Activated CD8-positive, alpha-beta memory T cell treated with anti-CD3 and anti-CD28 coated beads, Interleukin-2, amount 50 U/mL, for 24 hours (primary cell): Measurements from ENCODE around the gene FASLG.
"Not testable (repeated sequence)": the region's sequence is repeated elsewhere in the genome, so short reads cannot be mapped to it uniquely, and the experiment has no call there.

Experiments
- DNase-seq: peaks from one replicate; pipeline ENCODE4 v3.0.0-alpha.2; 2020; ENCODE audit errors: extremely low read depth

Gene FASLG, protein sequence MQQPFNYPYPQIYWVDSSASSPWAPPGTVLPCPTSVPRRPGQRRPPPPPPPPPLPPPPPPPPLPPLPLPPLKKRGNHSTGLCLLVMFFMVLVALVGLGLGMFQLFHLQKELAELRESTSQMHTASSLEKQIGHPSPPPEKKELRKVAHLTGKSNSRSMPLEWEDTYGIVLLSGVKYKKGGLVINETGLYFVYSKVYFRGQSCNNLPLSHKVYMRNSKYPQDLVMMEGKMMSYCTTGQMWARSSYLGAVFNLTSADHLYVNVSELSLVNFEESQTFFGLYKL

DNA sequence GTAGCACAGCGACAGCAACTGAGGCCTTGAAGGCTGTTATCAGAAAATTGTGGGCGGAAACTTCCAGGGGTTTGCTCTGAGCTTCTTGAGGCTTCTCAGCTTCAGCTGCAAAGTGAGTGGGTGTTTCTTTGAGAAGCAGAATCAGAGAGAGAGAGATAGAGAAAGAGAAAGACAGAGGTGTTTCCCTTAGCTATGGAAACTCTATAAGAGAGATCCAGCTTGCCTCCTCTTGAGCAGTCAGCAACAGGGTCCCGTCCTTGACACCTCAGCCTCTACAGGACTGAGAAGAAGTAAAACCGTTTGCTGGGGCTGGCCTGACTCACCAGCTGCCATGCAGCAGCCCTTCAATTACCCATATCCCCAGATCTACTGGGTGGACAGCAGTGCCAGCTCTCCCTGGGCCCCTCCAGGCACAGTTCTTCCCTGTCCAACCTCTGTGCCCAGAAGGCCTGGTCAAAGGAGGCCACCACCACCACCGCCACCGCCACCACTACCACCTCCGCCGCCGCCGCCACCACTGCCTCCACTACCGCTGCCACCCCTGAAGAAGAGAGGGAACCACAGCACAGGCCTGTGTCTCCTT is at the start of gene FASLG:
FASLG (plus strand) TSS at position 233 of the 583 bp plus-strand sequence; CDS start at position 332, 99 bp downstream.
- no peak for DNase-seq

- no peak for DNase-seq
Observed at GRCh38 chr1:172609528-172609927, 49.4 kb upstream of the FASLG start.

GRCh38 chr1:172612478-172612877 is 46.4 kb upstream of the FASLG start:
- DNase-seq: no peak

DNA sequence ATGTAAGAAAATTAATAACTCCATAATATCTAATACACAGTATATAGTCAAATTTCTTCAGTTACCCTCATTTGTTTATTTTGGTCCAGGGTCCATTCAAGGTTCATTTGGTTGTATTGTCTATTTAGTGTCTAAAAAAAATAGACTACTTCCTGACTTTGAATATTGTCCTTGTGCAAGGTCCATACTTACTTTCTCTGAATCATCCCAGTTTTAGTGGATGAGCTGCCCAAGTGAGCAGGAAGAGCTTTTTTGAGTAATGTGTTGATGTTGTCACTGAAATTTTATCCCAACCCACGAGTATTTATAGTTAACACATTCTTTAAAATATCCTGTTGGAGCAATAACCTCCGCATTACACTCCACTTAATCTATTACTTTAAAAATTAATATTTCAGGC is 45.6 kb upstream of the FASLG start:
- no peak for DNase-seq

- no peak for DNase-seq
Observed at GRCh38 chr1:172616195-172616594, 42.7 kb upstream of the FASLG start.

DNA sequence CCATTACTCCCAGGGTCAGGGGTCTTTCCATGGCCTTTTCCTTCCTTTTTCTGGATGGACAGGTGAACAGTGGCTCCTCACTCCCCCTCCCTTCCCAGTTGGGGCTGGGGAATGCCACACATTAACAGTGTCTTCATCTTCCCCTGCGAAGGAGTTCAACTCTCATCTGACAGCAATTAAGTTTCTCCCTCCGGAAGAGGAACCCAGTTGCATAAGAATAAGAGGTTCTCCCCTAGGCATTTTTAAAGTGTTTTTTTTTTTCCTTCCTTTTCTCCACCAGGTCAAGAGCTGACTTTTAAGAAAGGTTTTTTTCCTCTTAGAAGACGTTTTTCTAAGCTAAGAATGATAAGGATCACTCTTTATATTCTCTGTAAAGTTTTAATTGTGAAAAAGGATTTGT is 42.3 kb upstream of the FASLG start:
- DNase-seq: no peak

DNA sequence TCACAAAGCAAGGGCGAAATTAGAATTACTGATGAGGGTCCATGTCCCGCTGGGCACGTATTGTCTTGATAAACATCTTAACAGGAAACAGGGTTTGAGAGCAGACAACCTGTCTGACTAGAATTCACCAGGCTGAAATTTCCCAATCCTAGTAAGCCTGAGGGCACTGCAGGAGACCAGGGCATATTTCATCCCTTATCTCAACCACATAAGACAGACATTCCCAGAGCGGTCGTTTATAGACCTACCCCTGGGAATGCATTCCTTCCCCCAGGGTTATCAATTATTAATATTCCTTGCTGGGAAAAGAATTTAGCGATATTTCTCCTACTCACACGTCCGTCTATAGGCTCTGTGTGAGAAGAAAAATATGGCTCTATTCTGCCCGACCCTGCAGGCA is 38.3 kb upstream of the FASLG start:
- DNase-seq: not testable (repeated sequence)

DNA sequence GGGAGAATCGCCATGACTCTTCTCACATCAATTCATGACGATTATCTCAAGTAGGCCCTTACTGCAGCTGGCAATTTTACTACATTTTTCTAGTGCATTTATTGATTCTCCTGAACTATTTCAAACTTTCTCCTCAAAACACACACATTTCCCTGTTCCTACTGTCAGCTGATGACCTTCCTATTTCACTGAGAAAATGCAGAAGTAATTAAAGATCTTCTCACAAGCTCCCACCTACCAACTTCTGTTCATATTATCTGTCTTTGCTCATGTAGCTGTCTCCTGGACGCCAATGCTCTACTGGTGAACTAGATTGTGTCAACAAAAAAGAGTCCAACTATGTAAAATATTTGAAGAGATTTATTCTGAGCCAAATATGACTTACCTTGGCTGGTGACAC is 36.4 kb upstream of the FASLG start:
- no peak for DNase-seq

GRCh38 chr1:172623748-172624147 is 35.2 kb upstream of the FASLG start:
- no peak for DNase-seq

GRCh38 chr1:172626845-172627244 is 32.1 kb upstream of the FASLG start:
- DNase-seq: no peak

DNA sequence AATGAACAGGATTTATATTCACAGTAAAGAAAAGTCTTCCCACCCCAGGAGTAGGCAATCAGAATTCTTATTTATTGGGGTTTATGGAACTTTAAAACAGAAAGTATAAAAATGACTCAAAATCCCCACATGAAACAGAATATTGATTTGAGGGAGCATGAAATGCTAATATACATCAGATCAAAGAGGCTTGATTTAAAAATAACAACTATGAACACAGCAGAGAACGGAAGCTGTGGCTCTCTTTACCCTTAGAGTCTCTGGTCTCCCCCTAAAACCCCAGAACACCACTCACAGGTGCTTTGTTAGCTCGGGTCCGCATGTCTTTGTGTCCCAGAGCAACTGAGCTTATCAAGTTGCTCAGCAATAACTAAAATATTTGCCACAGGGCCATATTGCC is 31.2 kb upstream of the FASLG start:
- no peak for DNase-seq

- no peak for DNase-seq
Observed at GRCh38 chr1:172628401-172628800, 30.5 kb upstream of the FASLG start.

DNA sequence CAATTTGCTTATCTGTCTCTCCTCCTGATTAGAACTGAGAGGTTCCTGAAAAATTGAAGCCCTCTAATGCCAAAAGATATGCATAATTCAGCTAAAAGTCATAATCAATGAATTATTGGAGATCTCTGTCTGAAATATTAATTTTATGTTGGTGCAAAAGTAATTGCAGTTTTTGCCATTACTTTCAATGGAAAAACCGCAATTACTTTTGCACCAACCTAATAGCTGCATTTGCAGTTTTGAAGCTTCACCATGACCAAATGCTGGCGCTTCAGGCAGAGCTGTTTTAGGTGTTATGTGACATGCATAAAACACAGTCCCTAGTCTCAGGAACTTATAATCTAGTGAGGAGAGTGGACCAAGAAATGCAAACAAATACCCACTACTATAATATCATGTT is 29.7 kb upstream of the FASLG start:
- DNase-seq: no peak

DNA sequence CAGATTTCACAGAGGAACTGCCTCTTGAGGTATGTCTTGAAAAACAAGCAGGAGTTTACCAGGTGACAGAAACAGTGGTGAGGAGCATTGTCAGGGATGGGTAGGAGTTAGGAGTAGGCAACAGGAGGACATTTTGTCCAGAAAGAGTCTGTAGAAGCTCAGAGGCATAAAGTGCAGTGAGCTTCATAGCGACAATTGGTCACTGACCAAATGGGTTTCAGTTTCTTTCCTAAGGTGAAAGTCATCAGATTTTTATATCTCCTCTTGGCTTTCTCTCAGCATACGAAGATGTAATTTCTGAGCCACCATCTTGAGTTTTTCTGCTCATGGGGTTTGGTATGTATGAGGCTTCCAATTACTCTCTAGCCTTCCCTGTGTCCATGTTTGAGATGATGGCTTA is 29.3 kb upstream of the FASLG start:
- DNase-seq: no peak

GRCh38 chr1:172630056-172630818 is 28.7 kb upstream of the FASLG start:
- no peak for DNase-seq

GRCh38 chr1:172630868-172631267 is 28.0 kb upstream of the FASLG start:
- no peak for DNase-seq

DNA sequence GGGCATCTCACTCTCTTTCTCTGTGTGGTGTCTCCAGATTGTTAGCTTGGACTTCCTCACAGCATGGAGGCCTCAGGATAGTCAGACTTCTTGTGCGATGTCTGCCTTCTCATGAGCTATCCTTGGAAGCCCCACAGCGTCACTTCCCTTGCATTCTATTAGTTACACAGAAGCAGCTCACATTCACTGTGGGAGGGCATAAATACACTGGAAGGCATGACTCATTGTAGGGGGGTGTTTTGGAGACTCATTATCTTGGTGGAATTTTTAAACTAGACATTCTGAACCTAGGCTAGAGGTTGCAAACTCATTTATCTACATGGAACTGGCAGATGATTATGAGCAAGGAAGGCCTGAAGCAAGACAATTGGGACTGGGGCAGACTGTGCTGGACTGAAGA is 21.4 kb upstream of the FASLG start:
- DNase-seq: no peak

- DNase-seq: no peak
Observed at GRCh38 chr1:172638249-172638648, 20.7 kb upstream of the FASLG start.

DNA sequence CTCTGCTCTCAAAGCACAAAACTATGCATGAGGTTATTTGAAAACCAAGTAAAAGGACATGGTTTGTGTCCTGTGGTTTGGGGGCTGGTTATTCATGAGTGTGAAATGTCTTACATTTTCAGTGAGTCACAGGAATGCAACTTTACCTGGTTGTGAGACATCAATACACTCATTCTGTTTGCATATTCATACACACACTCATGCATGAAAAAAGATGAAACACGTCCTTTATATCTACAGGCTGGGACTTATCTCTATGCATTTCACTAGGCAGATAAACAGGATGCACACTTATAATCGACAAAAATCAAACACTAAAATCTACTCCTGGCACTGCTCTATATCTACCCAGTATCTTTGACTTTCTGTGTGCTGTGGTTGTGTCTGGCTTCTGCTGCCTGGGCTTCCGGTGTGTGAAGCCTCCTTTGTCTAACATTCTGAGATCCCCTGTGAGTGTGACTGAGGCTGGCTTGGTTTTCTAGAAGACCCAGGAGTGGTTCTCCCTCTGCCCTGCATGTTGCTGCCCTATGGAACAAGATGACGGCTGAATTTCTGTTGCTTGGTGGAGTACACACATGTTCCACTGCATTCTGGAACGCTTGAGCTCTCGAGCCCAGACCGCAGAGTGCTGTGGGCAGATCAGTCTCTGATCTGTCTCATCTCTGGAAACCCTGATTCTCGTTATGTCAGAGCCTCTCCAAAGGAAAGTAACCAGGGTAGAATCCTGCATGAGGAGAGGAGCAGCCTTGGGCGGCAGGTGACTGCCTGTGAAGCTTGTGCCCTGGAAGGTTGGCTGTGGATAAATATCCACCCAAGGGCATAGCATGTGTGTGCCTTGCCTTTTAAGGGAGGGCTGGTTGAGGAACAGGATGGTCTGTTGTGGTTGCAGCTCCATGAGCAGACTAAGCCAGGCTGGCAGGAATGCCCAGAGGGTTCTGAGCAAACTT is 19.7 kb upstream of the FASLG start:
- DNase-seq: no peak

DNA sequence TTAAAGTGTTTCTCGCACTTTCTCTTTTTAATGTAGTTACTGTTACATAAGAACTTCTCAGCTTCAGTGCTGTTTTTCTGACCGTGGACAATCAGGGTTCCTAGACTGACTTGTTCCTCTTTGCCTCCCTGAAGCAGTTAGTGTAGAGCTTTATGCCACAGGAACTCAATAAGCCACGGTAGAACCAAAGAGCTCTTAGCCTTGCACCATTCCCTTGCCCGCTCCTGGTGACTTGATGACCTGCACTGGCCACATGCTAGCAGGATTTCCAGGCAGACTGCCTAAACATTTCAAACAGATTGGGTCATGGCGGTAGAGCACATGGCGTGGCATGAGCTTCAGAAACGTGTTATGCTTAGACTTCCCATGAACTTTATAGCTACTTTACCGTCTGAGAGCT is 18.8 kb upstream of the FASLG start:
- no peak for DNase-seq

DNA sequence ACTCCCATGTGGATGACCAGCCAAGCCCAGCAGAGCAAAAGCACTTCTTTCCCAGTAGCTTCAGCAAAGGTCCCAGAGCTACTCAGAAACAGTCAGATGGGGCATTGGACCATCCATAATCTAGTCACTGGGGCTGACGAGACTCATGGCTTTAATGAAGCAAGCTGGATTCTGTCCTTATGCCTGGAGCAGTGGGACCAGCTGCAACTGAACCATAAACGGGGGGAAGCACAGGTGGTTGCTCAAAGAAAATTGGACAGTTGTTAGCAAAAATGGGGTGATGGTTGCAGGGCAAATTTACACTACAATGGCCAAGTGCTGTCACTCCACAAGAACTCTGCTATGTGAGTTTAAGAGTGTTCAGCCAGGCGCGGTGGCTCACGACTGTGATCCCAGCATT is 17.4 kb upstream of the FASLG start:
- no peak for DNase-seq

- no peak for DNase-seq
Observed at GRCh38 chr1:172642970-172643369, 15.9 kb upstream of the FASLG start.
